ENCODE data around the gene LRRC8D.

DNA sequence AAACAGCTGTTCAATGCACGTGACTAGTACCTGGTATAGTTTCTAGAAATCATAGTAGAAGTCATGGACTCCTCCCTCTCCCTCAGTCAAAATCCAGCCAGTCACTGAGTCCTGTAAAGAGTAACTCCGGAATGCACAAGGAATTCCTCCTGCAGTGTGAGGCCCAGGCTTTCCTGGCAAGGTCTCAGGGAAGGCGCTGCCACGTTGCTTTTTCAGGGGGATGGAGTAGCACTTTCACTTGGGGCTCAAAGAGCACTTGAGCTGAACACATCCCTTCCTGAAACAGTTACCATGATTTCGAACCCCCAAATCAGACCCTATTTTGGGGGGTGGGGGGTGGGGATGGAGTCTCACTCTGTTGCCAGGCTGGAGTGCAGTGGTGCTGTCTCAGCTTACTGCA lies 26.4 kb upstream of the LRRC8D start:
- TF ChIP-seq, protein P1, sequence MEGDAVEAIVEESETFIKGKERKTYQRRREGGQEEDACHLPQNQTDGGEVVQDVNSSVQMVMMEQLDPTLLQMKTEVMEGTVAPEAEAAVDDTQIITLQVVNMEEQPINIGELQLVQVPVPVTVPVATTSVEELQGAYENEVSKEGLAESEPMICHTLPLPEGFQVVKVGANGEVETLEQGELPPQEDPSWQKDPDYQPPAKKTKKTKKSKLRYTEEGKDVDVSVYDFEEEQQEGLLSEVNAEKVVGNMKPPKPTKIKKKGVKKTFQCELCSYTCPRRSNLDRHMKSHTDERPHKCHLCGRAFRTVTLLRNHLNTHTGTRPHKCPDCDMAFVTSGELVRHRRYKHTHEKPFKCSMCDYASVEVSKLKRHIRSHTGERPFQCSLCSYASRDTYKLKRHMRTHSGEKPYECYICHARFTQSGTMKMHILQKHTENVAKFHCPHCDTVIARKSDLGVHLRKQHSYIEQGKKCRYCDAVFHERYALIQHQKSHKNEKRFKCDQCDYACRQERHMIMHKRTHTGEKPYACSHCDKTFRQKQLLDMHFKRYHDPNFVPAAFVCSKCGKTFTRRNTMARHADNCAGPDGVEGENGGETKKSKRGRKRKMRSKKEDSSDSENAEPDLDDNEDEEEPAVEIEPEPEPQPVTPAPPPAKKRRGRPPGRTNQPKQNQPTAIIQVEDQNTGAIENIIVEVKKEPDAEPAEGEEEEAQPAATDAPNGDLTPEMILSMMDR (conservative IDR thresholded peaks at IDR 0.05) = no peak
- no peak for TF ChIP-seq ZFX (IDR thresholded peaks at IDR 0.05)
